ENCODE data around the gene SLC8A1. TPM values are rescaled to one million over a fixed set of nuclear protein-coding genes. Genes with fewer than 3 reads are reported as not detected.
A peak's percentile ranks its signal among the peaks of the same experiment; 100 is the strongest.

SLC8A1 gene
- total RNA-seq, 1 experiment from 2014 or later, result not detected

DNA sequence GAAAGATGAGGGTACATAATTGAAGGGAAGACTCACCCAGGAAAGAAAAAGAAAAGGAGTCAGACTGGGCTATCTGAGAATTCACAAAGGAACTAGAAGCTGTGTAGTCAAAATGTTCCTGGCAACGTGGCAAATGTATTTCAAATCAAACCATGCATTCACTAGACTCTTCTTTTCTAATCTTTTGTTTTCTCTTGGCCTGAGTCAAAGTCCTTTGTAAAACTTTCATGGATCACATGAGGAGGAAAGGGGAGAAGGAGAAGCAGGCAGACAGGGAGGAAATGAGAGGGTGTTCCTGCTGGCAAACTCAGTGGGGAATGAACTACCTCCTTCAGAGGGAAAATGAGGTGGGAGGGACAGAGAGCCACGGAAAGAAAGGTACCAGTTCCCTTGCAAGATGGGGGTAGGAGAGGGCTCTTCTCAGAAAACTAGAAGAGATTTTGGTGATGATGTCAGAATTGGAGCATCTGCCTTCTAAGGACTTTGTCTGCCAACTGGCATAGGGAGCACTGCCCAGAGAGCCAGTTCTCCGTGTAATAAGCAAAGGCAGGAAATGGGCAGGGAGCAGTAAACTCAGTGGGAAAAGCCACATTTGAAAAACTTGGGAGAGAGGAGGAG is 51.4 kb downstream of the SLC8A1 start:
- Histone ChIP-seq H3K4me3 (ENCODE audit: low read depth, low read length, poor library complexity, severe bottlenecking) (no peak overlapping the region), H3K36me3 (ENCODE audit: insufficient read depth, low read length, poor library complexity, severe bottlenecking) (no peaks in the 10 kb centered on the region), H3K9me3 (ENCODE audit: low read depth, low read length, poor library complexity, severe bottlenecking) (no peaks in the 10 kb centered on the region), H3K27me3 (replicated peaks; ENCODE audit: insufficient read depth, low read depth, low read length, poor library complexity) (peaks cover 20% of the 10 kb centered on the region), H3K27ac (ENCODE audit: low read depth, low read length, poor library complexity, severe bottlenecking) (no peak overlapping the region), H3K4me1 (ENCODE audit: insufficient read depth, low read length, poor library complexity, severe bottlenecking) (no peaks in the 10 kb centered on the region)
- TF ChIP-seq CTCF (conservative IDR thresholded peaks at IDR 0.05; ENCODE audit: low read depth, low read length) (no peak), EZH2 (IDR thresholded peaks at IDR 0.05; ENCODE audit: borderline replicate concordance, low read depth, low read length, poor library complexity, severe bottlenecking) (no peak)
- intact Hi-C loops (cut with micrococcal nuclease; ENCODE audit: unreplicated experiment), result no loop called here
- DNase-seq (ENCODE audit: low spot score), result peak; percentile 1
- CTCF ChIA-PET, result no interaction called here
- POLR2A ChIA-PET (ENCODE audit: low non-redundant PET), result no interaction called here
- no TSS peak for BruUV-seq (replicated peaks)

DNA sequence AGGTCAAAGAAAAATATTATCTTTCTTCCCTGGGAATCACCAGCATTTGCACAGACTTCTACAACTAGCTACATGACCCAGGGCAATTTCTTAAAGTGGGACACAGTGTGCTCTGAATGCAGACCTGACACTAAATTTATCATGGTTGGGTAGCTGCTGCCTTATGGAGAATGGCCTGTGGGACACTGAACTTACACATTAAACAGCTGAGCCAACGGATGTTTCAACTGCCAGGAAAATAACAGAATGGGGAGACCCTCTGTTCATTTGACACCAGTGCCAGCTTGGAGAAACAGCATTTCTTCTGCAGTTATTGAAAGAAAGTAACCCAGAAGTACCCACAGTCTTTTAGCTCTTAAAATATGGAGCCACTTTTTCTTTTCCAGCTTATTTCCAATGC is 54.1 kb downstream of the SLC8A1 start:
- Histone ChIP-seq H3K4me1 (ENCODE audit: insufficient read depth, low read length, poor library complexity, severe bottlenecking) (no peaks in the 10 kb centered on the region), H3K4me3 (ENCODE audit: low read depth, low read length, poor library complexity, severe bottlenecking) (no peak overlapping the region), H3K9me3 (ENCODE audit: low read depth, low read length, poor library complexity, severe bottlenecking) (no peaks in the 10 kb centered on the region), H3K36me3 (ENCODE audit: insufficient read depth, low read length, poor library complexity, severe bottlenecking) (no peaks in the 10 kb centered on the region), H3K27ac (ENCODE audit: low read depth, low read length, poor library complexity, severe bottlenecking) (no peak overlapping the region), H3K27me3 (replicated peaks; ENCODE audit: insufficient read depth, low read depth, low read length, poor library complexity) (peaks cover 32% of the 10 kb centered on the region)
- ChIA-PET CTCF (no interaction called here), POLR2A (ENCODE audit: low non-redundant PET) (no interaction called here)
- TF ChIP-seq CTCF (conservative IDR thresholded peaks at IDR 0.05; ENCODE audit: low read depth, low read length), result no peak
- no peak for TF ChIP-seq EZH2 (IDR thresholded peaks at IDR 0.05; ENCODE audit: borderline replicate concordance, low read depth, low read length, poor library complexity, severe bottlenecking)
- no peak for DNase-seq (ENCODE audit: low spot score)
- BruUV-seq (replicated peaks), result no TSS peak
- intact Hi-C loops (cut with micrococcal nuclease; ENCODE audit: unreplicated experiment), result no loop called here

DNA sequence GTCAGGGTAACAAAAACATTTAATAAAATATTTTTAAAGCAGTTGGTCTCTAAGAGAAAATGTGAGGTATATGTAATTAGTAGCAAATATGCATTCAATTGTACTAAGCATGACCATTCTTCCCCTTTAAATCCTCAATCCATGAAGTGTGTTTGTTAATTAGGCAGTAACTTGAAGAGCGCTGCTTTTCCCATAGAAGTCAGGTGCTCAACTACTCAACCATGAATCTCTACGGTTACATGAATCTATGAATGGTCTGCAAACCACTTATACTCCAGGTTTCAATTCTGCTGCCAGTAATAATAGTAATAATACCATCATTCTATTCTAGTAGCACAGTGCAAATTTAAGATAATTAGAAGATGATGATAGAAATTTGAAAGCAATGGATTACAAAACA is 55.8 kb downstream of the SLC8A1 start:
- ChIA-PET POLR2A (ENCODE audit: low non-redundant PET) (no interaction called here), CTCF (no interaction called here)
- Histone ChIP-seq H3K4me3 (ENCODE audit: low read depth, low read length, poor library complexity, severe bottlenecking) (no peak overlapping the region), H3K27ac (ENCODE audit: low read depth, low read length, poor library complexity, severe bottlenecking) (no peak overlapping the region), H3K36me3 (ENCODE audit: insufficient read depth, low read length, poor library complexity, severe bottlenecking) (no peaks in the 10 kb centered on the region), H3K27me3 (replicated peaks; ENCODE audit: insufficient read depth, low read depth, low read length, poor library complexity) (peaks cover 43% of the 10 kb centered on the region), H3K4me1 (ENCODE audit: insufficient read depth, low read length, poor library complexity, severe bottlenecking) (no peaks in the 10 kb centered on the region), H3K9me3 (ENCODE audit: low read depth, low read length, poor library complexity, severe bottlenecking) (no peaks in the 10 kb centered on the region)
- no peak for TF ChIP-seq CTCF (conservative IDR thresholded peaks at IDR 0.05; ENCODE audit: low read depth, low read length)
- no peak for TF ChIP-seq EZH2 (IDR thresholded peaks at IDR 0.05; ENCODE audit: borderline replicate concordance, low read depth, low read length, poor library complexity, severe bottlenecking)
- intact Hi-C loops (cut with micrococcal nuclease; ENCODE audit: unreplicated experiment), result no loop called here
- BruUV-seq (replicated peaks), result no TSS peak
- DNase-seq (ENCODE audit: low spot score), result no peak
